ENCODE measurements around the gene TRMT61B.

The TRMT61B gene

DNA sequence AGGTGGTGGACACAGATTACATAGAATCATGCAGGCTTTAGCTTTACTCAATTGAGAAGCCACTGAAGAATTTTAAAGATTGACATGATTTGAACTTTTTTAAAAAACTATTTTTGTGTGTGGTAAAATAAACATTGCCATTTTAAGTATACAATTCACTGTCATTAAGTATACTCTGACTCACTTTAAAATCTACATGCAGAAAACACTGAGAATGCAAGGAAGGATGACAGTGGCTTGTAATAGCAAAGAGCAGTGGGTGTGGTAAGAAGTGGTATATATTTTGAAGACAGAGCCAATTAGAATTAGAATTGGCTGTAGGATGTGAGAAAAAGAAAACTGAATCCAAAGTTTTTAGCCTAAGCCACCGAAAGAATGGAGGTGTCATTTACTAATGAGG, 14.9 kb downstream of the TRMT61B start:
- DNase-seq, result no peak

DNA sequence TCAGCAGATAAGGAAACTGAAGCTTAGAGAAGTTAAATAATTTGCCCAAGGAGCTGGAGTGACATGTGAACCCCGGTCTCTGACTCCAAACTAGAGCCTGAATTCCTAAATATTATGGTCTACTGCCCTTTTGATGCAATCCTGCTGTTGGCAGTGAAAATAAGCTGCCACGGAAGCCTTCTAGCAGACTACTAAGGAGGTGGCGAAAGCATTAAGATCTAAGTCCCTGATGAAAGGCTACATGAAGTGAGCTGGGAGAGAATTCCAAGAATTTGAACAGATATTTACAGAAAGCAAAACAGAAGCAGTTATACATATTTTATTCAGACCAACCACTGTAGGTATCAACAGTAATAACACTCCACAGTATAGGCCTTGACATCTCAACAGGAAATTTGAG, 28.1 kb downstream of the TRMT61B start:
- DNase-seq, result no peak

DNA sequence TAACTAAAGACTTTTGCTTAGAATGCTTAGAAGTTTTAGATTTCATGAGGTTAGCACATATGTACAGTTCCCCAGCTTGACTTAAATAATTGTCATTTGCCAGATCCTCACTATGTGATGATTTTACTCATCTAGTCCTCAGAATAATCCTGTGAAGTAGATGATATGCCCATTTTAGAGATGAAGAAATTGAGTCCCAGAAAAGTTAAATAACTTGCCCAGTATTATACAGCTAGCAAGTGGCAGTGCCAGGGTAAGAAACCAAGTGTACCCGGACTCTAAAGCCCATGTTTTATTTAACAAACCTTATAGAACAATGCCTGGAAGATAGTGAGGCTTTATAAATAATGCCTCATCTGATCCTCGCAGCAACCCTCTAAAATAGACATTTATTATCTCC, 31.1 kb downstream of the TRMT61B start:
- DNase-seq, result no peak

DNA sequence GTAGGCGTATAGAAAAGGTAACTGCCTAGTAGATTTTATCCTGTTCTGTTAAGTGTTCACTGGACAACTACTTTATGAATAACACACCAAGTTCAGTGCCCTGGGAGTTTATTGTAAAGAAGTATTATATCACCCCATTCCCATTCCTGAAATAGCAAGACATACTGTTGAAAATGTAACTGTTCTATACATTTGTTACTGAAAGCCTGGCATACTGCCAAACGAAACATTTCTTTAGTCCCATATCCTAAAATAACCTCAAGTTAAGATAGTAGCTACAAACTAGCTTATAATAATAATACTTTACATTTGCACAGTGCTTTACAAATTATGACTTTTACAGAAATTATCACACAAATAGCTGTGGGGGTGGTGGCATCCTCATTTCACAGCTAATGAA, 34.3 kb downstream of the TRMT61B start:
- no peak for DNase-seq

DNA sequence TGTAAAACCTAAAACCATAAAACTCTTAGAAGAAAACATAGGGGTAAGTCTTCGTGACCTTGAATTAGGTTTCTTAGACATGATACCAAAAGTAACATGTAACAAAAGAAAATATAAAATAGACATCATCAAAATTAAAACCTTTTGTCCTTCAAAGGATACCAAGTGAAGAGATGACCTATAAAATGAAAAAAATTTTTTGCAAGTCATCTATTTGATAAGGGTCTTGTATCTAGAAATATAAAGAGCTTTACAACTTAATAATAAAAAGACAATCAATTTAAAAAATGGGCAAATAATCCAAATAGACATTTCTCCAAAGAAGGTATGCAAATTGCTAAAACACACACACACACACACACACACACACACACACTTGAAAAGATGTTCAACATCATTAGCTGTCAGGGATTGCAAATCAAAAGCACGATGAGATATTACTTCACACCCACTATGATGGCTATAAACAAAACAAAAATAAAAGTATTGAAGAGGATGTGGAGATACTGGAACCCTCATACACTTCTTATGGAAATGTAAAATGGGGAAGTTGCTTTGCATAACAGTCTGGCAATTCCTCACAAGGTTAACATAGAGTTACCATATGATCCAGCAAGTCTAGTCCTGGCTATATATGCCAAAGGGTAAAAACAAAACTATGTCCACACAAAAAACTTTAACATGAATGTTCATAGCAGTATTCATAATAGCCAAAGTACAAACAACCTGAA, 36.2 kb downstream of the TRMT61B start:
- no peak for DNase-seq

DNA sequence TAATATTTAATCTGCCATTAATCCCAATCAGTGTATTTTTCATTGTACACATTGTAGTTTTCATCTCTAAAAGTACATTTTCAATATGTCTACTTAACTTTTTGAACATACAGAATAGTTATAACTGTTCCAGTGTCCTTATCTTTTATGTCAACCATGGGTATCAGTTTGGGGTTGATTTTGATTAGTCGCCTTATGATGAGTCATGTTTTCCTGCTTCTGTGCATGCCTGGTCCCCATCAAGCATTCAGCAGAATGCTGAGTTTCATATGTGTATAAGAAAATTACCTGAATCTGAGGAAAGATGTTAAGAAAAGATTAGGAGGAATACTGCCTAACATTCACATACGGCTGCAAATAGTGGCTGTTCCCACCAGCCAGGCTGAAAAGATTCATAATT, 41.7 kb downstream of the TRMT61B start:
- DNase-seq, result no peak

DNA sequence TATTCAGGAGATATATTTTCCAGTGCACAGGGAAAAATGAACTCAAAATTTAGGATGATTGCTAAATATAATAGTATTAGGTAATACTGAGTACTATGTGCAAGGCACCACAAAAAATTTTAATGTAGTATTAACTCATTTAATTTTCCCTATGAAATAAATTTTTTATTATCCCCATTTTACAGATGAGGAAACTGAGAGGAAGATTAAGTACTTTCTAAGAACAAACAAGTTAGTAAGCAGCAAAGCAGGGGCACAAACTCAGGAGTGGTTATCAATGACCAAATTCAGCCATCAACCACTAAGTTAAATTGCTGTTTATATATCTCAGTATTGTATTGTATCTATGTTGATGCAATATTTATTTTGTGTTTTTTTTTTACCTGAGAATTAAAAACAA, 45.2 kb downstream of the TRMT61B start:
- DNase-seq, result no peak

DNA sequence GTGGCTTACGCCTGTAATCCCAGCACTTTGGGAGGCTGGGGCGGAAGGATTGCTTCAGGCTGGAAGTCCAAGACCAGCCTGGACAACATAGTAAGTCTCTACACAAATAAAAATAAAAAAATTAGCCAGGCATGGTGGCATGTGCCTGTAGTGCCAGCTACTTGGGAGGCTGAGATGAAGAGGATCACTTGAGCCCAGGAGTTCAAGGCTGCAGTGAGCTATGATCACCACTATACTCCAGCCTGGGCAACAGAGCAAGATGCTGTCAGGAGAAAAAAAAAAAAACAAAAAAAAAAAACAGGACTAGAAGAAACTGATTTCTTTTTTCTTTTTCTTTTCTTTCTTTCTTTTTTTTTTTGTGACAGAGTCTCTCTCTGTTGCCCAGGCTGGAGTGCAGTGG, 45.9 kb downstream of the TRMT61B start:
- DNase-seq, result no peak

DNA sequence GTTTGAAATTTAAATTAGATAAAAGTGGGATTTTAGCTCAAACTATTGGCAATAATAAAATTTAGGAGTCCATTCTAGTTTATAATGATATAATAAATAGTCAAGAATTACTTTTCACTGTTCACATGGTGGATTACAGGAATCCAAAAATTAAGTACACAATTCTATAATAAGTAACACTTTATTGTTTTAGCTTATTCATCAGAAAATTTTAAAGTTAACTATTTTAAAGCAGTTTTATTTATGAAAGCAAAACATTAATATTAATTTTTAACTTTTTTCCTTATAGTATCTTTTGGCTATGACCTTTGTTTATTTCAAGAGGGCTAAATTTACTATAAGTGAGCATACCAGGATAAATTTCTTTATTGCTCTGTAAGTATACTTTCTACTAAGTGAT, 48.1 kb downstream of the TRMT61B start:
- no peak for DNase-seq

DNA sequence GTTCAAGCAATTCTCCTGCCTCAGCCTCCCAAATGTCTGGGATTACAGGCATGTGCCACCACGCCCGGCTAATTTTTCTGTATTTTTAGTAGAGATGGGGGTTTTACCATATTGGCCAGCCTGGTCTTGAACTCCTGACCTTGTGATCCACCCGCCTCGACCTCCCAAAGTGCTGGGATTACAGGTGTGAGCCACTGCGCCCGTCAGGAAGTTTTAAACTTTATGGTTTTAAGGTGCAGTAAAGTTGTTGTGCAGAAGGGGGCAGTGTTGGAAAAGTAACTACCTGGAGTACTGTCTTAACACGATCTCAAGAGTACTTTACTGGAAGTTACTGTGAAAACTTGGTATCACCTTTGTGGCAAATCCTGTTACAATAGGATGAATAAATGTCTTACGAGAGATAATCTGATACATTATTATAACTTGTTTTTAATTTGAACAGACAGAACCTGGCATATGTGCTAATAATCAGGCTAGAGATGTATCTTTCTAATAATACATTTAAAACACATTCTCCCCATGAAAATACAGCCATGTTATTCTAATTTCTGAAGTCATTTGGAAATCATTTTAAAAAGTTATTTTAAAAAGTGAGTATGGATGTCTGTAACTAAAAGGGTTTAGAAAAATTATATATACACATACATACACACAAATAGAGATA, 48.7 kb downstream of the TRMT61B start:
- DNase-seq, result peak; percentile 18

DNA sequence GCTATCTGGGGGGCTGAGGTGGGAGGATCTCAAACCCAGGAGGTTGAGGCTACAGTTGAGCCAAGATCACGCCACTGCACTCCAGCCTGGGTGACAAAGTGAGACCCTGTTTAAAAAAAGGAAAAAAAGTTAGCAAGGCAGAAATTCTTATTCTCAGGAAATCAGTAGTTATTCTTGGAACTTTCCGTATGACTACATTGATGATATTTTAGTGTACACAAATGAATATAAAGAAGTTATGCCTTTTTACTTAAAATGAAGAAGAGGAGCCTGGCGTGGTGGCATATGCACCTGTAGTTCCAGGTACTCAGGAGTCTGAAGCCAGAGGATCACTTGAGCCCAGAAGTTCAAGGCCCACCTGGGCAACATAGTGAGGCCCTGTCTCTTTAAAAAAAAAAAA, 52.1 kb downstream of the TRMT61B start:
- no peak for DNase-seq

DNA sequence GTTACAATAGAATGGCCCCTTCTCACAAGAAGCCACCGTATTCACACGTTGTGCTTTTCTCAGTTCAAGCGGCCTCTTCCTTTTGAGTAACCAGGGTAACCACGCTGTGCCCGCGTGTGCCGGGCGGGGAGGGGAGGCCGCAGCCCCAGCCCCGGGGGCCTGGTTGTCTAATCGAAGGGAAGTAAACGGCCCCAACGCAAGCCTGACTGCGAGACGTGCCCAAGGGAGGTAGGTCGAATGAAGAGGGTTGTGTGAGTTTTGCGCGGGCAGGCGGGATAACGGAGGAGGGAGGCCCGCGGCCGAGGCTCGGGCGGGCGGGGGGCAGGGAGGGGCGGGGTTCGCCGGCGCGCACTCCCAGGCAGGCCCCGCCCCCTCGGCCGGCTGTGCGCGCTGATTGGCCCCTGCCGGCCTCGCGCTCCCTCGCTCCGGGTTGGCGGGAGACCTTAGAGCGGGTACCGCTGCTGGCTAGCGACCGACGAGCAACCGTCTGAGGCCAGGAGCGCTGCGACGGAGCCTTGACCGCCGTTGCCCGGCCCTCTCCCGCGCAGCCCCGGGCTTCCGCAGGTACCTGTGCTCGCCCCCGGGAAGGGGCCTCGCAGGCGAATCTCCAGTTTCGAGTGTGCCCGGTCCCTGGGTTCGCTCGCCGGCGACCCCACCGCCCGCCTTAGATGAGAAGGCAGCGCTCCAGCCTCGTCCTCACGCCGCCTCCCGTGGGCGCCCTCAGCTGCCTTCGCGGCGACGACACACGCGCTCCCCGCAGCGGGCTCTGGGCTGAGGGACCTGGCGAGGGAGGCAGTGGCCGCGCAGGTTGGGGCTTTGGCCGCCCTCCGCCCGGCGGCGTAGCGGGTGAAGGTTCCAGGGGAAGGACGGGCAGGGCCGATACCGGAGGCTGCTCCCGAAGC, 59.5 kb downstream of the TRMT61B start, which contains the start of gene SPDYA:
SPDYA (plus strand) TSS at position 451 of the 902 bp plus-strand sequence. CDS start 5,181 bp downstream, outside the sequence.
- DNase-seq, result no peak

DNA sequence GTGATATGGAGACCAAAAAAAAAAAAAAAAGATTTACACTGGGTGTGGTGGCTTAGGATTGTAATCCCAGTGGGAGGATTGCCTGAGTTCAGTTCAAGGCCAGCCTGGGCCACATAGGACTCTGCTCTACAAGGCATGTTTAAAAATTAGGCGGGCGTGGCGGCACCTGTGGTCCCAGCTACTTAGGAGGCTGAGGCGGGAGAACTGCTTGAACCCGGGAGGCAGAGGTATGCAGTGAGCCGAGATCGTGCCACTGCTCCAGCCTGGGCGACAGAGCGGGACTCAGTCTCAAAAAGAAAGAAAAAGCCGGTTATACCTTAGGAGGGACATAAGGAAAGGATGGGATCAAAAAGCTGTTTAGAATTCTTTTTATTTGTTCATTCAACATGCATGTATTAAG, 60.2 kb downstream of the TRMT61B start:
- DNase-seq, result no peak

DNA sequence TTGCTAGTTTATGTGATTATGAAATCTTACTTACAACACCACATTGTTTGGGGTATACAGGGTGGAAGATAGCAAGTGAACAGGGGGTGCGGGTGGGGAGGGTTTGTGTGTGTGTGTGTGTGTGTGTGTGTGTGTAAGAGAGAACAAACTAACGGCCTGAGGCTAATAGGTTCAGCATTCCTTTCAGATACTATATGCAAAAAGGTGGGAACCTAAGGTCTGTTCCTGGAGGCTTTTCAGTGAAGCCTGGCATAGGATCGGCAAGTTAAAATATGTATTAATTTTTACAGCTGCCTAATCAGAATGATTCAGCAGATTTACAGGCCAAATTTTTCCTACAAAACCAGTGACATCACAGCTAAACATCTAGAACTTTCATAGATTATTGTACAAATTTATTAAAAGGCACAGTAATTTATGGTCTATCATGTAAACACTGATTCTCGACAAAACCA, 67.1 kb downstream of the TRMT61B start:
- no peak for DNase-seq

DNA sequence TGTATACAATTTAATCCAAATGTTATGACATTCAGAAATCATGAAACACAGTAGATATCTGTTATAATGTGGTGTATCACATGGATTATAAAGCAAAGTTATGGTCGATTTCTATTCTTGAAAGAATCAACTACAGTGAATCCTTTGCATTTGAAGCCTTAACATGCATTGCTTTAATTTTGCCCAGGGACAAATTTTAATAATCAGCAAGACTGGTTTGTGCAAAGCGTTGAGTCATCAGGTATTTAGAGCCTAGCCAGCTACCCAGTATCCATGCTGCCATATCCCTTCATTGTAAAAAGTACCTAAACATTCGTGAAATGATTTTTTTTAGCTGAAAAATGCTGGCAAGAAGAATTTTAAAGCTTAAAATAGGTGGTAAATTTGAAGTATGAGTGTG, 68.4 kb downstream of the TRMT61B start:
- no peak for DNase-seq

All from NK-92 treated with Interleukin-12 subunit alpha and Interleukin-12 subunit beta, amount 100 ng/mL, for 24 hours (cell line).